HG03045 (cell line): ENCODE measurements around the gene TCHP.

Source experiments
- ATAC-seq: cut with Tn5 transposase; IDR thresholded peaks from one replicate; pipeline ENCODE4 v1.9.1; 2021; ENCODE audit warnings: mild to moderate bottlenecking, moderate library complexity; ENCODE audit not compliant: unreplicated experiment

Gene TCHP

GRCh38 chr12:109932878-109933503 is 32.9 kb downstream of the TCHP start:
- no peak for ATAC-seq

- ATAC-seq = no peak
Observed at GRCh38 chr12:109934026-109934425, 34.0 kb downstream of the TCHP start.

- ATAC-seq = no peak
Observed at GRCh38 chr12:109937371-109937770, 37.3 kb downstream of the TCHP start.

- ATAC-seq = no peak
Observed at GRCh38 chr12:109938947-109939346, 38.9 kb downstream of the TCHP start.

- ATAC-seq = no peak
Observed at GRCh38 chr12:109939504-109939903, 39.4 kb downstream of the TCHP start.

GRCh38 chr12:109940339-109940923 is 40.4 kb downstream of the TCHP start:
- ATAC-seq = no peak

GRCh38 chr12:109943811-109944210 is 43.7 kb downstream of the TCHP start:
- ATAC-seq = no peak

- no peak for ATAC-seq
Observed at GRCh38 chr12:109944561-109945359, 44.7 kb downstream of the TCHP start.

GRCh38 chr12:109946505-109946904 is 46.4 kb downstream of the TCHP start:
- ATAC-seq = no peak

GRCh38 chr12:109946913-109947312 is 46.8 kb downstream of the TCHP start:
- no peak for ATAC-seq

GRCh38 chr12:109947521-109947920 is 47.4 kb downstream of the TCHP start:
- no peak for ATAC-seq

- no peak for ATAC-seq
Observed at GRCh38 chr12:109948368-109948767, 48.3 kb downstream of the TCHP start.

GRCh38 chr12:109949089-109949488 is 49.0 kb downstream of the TCHP start:
- no peak for ATAC-seq

GRCh38 chr12:109950625-109951024 is 50.6 kb downstream of the TCHP start:
- no peak for ATAC-seq

- no peak for ATAC-seq
Observed at GRCh38 chr12:109951136-109951535, 51.1 kb downstream of the TCHP start.

GRCh38 chr12:109951751-109952150 is 51.7 kb downstream of the TCHP start:
- ATAC-seq = no peak

- no peak for ATAC-seq
Observed at GRCh38 chr12:109952160-109952858, 52.2 kb downstream of the TCHP start.

GRCh38 chr12:109952873-109953272 is 52.8 kb downstream of the TCHP start:
- no peak for ATAC-seq

GRCh38 chr12:109953656-109954055 is 53.6 kb downstream of the TCHP start:
- no peak for ATAC-seq

- no peak for ATAC-seq
Observed at GRCh38 chr12:109958374-109958773, 58.3 kb downstream of the TCHP start.

- ATAC-seq = no peak
Observed at GRCh38 chr12:109959411-109960093, 59.5 kb downstream of the TCHP start.
